HG03354 (cell line): ENCODE data around the gene MRPS21.
"Not testable (repeated sequence)": the region's sequence is repeated elsewhere in the genome, so short reads cannot be mapped to it uniquely, and the experiment has no call there.

Experiments used
- ATAC-seq: cut with Tn5 transposase; IDR thresholded peaks from one replicate; pipeline ENCODE4 v1.9.1; 2021; ENCODE audit warnings: mild to moderate bottlenecking; ENCODE audit not compliant: unreplicated experiment, poor library complexity, severe bottlenecking

The MRPS21 gene

DNA sequence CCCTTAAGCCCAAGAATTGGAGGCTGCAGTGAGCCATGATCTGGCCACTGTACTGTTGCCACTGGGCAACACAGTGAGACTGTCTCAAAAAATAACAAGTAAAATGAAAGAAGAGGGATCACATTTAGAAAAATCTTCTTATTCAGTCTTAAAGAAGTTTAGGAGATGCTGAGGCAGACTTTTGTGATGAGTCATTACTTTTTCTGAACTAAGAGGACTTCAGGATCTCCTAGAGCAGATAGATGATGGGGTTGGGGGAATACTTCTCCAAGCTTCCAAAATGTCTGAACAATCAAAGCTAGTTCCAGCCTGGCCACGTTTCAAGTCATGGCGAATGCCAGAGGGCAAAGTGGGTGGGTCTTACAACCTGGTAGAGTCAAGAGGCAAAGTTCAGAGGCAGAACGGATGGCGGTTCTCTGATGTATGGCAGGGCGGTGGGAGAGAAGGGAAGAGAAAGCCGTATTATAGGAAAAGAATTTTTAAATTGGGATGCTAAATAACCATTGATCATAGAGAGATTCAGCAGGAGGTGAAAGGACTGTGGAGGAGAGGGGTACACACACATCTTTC is 13.4 kb upstream of the MRPS21 start:
- no peak for ATAC-seq

GRCh38 chr1:150281221-150281757 is 12.4 kb upstream of the MRPS21 start:
- ATAC-seq = no peak

DNA sequence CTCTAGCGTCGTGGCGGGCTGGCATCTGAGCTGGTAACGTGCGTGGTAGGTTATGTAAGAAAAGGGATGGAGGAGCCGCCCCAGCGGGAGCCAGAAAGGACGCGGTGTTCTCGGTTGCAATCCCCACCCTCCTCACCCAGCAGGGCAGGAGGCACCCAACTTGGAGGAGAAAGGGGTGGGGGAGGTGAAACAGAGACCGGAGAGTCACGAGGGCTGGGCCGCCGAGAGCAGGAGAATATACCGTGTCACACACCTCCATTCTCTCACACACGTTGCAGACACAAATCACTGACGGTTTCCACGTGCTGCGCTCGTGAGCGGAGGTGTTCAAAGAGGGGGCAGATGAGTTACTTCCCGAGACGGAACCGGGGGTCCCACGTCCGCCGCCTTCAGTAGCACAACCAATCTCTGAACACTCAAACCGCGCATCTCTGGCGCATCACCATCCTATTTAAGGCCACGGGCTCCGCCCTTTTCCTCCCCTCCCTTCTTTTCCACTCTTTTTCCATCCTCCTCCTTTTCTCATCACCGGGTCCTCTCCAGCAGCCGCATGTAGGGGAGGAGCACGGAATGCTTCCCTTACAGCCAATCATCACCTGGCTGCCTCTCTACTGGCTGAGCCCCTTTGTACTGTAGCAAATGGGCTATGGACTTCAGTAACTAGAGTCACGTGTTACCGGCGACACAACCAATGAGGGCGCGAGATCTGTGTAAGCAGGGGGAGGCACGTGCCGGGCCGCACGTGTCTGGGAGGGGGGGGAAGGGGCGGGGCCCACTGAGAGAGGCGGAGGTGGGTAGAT is 11.7 kb upstream of the MRPS21 start, which contains the start of gene CIART:
Gene CIART (plus strand): TSS at position 797 of the 800 bp plus-strand sequence. CDS start 714 bp downstream, outside the sequence.
- ATAC-seq = peak; percentile 92

DNA sequence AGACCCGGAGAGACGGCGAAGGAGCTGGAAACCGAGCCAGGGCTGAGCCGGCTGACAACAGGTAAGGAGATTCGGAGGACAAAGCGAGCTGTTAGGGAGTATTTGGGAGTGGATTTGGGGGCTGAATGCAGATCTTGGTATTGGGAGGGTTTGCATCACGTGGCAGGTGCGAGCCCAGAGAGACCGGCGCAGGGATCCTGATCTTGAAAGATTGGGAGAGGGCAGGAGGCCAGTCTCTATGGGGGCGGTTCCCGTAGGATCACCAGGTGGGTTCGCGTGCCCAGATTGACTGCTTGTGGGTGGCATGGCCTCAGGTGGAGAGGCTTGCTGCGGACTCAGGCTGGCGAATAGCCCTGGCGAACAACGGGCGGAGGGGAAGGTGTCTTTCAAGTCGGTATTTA is 11.1 kb upstream of the MRPS21 start:
- no peak for ATAC-seq

DNA sequence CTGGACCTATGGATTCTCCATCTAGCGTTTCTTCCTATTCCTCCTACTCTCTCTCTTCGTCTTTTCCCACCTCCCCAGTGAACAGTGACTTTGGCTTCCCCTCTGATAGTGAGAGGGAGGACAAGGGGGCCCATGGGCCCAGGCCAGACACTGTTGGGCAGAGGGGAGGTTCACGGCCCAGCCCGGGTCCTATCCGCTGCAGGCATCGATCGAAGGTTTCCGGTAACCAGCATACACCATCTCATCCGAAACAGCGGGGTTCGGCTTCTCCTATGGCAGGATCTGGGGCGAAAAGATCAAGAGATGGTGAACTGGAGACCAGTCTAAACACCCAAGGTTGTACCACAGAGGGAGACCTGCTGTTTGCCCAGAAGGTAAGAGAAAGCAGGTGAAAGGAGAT is 10.4 kb upstream of the MRPS21 start:
- ATAC-seq = no peak

DNA sequence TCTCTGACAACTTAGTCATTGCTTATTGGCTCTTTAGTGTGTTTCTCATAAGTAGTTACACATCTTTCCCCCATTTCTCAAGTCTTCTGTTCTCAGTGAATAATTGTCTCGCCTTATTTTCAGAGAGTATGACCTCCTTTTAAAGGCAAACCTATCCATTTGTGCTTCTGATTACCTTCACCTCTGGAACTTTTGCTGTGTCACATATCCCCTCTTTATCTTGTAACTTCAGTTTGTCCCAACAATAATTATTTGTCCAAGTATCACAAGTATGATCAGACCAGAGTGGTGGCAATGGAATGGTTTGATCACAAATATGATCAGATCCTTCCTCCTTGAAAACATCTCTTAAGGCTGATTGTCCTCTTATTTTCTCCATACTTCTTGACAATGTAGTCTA is 5.3 kb upstream of the MRPS21 start:
- no peak for ATAC-seq

- no peak for ATAC-seq
These were observed 4.8 kb upstream of the MRPS21 start for GRCh38 chr1:150288822-150289221.

GRCh38 chr1:150295476-150295875 is 1.8 kb downstream of the MRPS21 start:
- ATAC-seq = no peak

- ATAC-seq = no peak
These were observed 6.1 kb downstream of the MRPS21 start for GRCh38 chr1:150299716-150300115.

DNA sequence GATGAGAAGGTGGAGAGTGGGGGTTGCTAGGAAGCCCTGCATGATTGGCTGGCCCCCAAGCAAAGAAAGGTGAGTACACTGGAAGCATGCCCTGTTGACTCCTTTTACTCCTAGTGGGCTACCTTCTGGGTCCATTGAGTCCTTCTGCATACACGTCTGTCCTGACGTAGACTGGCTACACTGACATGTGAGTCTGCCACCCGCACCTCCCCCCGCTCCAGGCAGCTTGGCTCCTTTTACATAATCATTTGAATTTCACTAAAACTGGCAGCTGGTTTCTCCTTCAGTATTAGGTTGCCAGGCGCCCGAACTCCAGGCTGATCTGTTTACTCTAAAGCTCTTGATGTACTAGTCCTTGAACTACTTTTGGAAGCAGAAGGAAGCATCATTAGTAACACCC is 8.7 kb downstream of the MRPS21 start:
- ATAC-seq = no peak

- ATAC-seq = no peak
These were observed 9.2 kb downstream of the MRPS21 start for GRCh38 chr1:150302902-150303301.

GRCh38 chr1:150308585-150308984 is 14.9 kb downstream of the MRPS21 start:
- not testable (repeated sequence) for ATAC-seq

GRCh38 chr1:150309758-150310508 is 16.3 kb downstream of the MRPS21 start:
- no peak for ATAC-seq

DNA sequence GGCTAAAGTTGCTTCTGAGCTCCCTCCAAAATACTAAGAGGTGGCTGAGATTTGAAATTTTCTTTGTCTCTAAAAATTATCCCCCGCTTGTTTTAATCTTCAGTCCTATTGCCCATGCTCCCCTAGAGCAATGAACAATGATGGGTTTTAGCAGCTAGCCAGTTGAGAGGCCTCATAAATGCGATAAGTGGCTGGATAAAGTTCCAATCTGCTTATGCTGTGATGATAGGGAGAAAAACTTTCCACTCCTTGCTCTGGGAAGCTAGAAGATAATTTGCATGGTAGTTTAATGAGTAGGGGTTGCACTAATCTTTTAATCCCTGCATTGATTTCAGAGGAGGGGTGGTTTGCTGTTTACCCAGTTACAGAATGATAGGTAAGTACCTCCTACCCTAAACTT is 18.1 kb downstream of the MRPS21 start:
- no peak for ATAC-seq

- ATAC-seq = not testable (repeated sequence)
These were observed 21.0 kb downstream of the MRPS21 start for GRCh38 chr1:150314691-150315090.

- no peak for ATAC-seq
These were observed 27.0 kb downstream of the MRPS21 start for GRCh38 chr1:150320667-150320978.

- ATAC-seq = no peak
These were observed 28.1 kb downstream of the MRPS21 start for GRCh38 chr1:150321826-150322166.

DNA sequence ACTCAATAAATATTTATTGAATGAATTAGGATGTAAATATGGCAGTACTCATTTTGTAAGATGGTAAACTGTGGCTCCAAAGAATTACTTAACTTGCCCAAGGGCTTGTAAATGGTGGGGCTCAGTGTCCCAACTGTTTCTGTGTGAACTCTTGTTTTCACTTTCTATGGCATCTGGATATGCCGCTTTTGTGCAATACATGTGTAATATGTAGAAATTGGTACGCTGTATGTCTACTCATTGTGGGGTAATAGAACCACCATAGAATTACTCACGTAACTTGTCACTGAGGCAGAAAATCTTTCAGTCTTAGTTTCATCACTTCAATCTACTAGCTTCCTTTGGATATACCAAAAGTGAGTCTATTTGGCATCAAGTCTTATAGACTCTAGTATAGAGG is 28.6 kb downstream of the MRPS21 start:
- ATAC-seq = no peak

DNA sequence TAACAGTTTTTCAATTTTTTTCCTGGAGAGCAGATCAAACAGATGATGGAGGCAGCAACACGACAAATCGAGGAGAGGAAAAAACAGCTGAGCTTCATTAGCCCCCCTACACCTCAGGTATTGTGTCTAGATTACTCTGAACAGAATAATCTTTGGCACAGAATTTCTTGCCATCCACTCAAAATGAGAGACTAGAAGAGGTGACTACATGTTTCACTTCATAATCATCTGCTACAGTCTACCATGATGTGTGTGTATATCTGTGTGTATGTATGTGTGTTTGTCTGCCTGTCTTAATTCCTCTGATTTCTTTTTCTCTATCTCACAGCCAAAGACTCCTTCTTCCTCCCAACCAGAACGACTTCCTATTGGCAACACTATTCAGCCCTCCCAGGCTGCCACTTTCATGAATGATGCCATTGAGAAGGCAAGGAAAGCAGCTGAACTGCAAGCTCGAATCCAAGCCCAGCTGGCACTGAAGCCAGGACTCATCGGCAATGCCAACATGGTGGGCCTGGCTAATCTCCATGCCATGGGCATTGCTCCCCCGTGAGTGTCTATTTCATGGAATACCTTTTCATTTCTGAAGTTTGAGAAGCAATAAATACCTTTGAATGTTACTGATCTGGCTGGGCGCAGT is 39.1 kb downstream of the MRPS21 start:
- ATAC-seq = no peak

DNA sequence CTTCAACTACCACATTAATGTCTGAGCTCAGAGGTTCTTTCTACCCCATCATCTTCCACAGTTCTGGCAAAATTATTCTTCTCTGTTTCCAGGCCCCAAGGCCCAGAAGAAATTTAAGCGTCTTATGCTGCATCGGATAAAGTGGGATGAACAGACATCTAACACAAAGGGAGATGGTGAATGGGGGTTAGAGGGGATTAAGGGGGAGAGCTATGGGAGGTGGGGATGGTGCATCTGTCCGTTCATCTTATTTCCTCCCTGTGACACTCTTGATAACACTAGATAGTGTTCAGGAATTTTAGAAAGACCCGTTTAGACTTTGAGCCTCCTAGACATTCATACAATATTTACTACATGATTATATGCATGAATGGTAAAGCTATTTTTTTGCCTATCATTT is 52.7 kb downstream of the MRPS21 start:
- no peak for ATAC-seq
